Right ventricle myocardium inferior (tissue), 1 donor: ENCODE results near the gene CYBC1. TPM values are rescaled to one million over a fixed set of nuclear protein-coding genes. Genes with fewer than 3 reads are reported as not detected.
"Not testable (repeated sequence)": the region's sequence is repeated elsewhere in the genome, so short reads cannot be mapped to it uniquely, and the experiment has no call there.

Source experiments
- ATAC-seq: fragments of 200-7000 bp; cut with Tn5 transposase; one replicate; pipeline ENCODE4 v1.9.1; 2020; ENCODE audit warnings: mild to moderate bottlenecking, moderate library complexity
- DNase-seq: peaks from one replicate; pipeline ENCODE4 v3.0.0; 2021; ENCODE audit errors: missing footprints
- intact Hi-C: fragments of 100-400 bp; cut with DNase I; formaldehyde crosslinking; loops from one replicate; pipeline ENCODE4 v1.11.0; 2022
- total RNA-seq: library from RNA; stranded (reverse); fragmentation: NEBNext Ultra II Directional; extraction: Animal tissue kit (Norgen Biotek cat#: 25700); gene quantifications from one replicate; pipeline ENCODE4 v1.2.1, GENCODE V29; 2021
- donor health status: DM: no; HTN: yes; CAD: no; lungs with severe emphysema.

The CYBC1 gene
- total RNA-seq, 1 donor from 2014 or later, result 29.4 TPM

DNA sequence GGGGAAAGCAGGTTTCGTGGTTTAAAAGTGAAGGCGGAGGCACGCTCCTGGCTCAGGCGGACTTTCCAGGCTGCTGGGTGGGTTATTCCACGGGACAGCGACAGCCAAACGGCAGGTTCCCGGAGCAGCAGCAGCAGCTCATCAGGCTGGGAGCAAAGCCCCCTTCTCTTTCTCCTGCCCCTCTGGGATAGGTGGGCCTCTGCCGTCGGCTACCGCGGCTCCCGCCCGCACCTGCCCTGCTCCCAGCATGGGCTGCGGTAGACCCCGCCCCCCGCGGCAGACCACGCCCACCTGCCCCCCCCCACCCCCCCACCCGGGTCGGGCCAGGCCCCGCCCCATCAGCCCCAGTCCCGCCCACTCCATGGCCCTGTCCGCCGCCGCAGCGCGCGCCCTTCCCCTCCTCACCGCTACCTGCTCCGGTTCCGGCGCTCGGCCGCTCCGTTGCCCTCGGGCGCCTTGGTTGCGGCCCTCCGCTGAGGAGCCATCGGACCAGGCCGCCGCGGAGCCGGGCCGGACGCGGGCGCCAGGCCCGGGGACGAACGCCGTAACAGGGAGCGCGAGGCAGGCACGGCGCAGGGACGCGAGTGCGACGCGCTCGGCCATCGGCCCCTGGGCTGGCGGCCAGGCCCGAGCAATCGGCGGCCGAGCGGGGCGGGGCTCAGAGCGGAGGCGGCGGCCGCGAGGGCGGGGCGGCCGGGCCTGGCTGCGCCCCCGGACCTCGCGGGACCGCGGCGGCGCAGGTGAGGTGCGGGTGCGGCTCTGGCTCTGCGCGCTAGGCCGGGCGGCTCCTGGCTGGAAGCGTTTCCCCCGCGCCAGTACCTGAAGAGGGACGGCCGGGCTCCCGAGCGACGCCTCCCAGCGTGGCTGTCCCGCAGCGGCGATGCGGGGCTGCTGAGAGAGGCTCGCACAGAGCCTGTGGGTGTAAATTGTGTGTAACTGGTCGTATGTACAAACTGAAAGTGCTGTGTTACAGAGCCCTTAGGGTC is 32.3 kb downstream of the CYBC1 start, which contains the start of the genes HEXD and OGFOD3:
TSS of gene HEXD (plus strand) at position 347 of the 986 bp plus-strand sequence. CDS start 1,453 bp downstream, outside the sequence.
TSS of gene OGFOD3 (minus strand) at position 586 of the 986 bp plus-strand sequence. CDS start at position 485, 101 bp downstream.
- ATAC-seq, result peak; percentile 94
- DNase-seq, result peak; percentile 92
- intact Hi-C loops, result loop anchor here (1.0 to 5.0 kb wide), 2 partner anchors 34 to 230 kb away; partner anchors contain the start of genes CYBC1 and WDR45B

- ATAC-seq (no peak), DNase-seq (no peak)
- intact Hi-C loops, result loop anchor here (5.0 kb wide), 1 partner anchor 36 kb away; the partner anchor contains the start of gene CYBC1
These were observed 33.8 kb downstream of the CYBC1 start for GRCh38 chr17:82416771-82417170.

DNA sequence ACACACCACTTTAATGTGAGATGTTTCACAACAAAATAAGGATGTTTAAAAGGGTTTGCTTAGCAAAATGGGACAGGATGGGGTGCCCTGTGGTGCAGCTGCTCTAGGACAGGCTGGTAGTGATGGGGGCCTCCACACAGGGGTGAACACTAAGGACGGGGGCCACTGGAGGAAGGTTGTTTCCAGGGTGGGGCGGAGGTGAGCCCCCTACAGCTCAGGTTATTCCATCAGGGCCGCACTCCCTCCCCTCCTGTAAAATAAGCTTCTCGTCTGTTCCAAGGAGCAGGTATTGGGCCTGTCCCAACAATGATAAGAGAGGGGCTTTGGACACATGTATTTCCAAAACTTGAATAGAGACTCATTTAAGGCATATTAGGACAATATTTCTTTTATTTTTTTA is 34.3 kb downstream of the CYBC1 start:
- intact Hi-C loops, result loop anchor here (5.0 kb wide), 1 partner anchor 36 kb away; the partner anchor contains the start of gene CYBC1

GRCh38 chr17:82415786-82416185 is 34.8 kb downstream of the CYBC1 start:
- ATAC-seq, result no peak

More for the DNA sequence above, 34.3 kb downstream of the CYBC1 start:
- ATAC-seq (no peak), DNase-seq (no peak)

GRCh38 chr17:82415336-82415735 is 35.2 kb downstream of the CYBC1 start:
- ATAC-seq (no peak), DNase-seq (no peak)
- intact Hi-C loops, result loop anchor here (5.0 kb wide), 1 partner anchor 37 kb away; the partner anchor contains the start of gene CYBC1

More at GRCh38 chr17:82415786-82416185, 34.8 kb downstream of the CYBC1 start:
- intact Hi-C loops, result loop anchor here (5.0 kb wide), 1 partner anchor 37 kb away; the partner anchor contains the start of gene CYBC1
- no peak for DNase-seq

- ATAC-seq (peak; percentile 72), DNase-seq (peak; percentile 87)
- intact Hi-C loops, result loop anchor here (1.0 to 5.0 kb wide), 2 partner anchors 38 to 62 kb away; partner anchors contain the start of gene CYBC1
These were observed 35.8 kb downstream of the CYBC1 start for GRCh38 chr17:82414548-82415281.

GRCh38 chr17:82412535-82413520 is 37.7 kb downstream of the CYBC1 start:
- ATAC-seq (no peak), DNase-seq (no peak)
- intact Hi-C loops, result no loop called here

GRCh38 chr17:82412081-82412480 is 38.5 kb downstream of the CYBC1 start:
- ATAC-seq, DNase-seq, intact Hi-C loops: not testable (repeated sequence)

GRCh38 chr17:82411396-82412053 is 39.0 kb downstream of the CYBC1 start:
- intact Hi-C loops, result no loop called here
- DNase-seq (no peak), ATAC-seq (no peak)

- ATAC-seq, result no peak
- intact Hi-C loops, result no loop called here
- DNase-seq, result no peak
These were observed 40.4 kb downstream of the CYBC1 start for GRCh38 chr17:82410014-82410716.

DNA sequence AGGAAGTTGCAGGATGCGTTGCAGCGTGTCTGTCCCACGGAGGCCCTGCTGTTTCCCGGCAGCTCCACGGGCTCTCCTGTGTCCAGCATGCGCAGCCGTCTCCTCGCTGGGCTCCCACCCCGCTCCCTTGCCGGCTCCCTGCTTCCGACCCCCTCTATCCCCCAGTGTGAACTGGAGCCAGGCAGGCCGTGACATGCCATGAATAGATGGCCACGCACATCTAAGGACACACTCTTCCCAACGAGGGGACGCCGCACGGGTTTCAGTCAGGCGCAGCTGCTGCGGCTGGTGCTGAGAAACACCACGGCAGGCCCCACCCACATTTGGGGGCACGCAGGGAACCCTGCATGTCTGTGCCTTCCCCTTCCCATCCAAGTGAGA is 41.6 kb downstream of the CYBC1 start:
- DNase-seq (no peak), ATAC-seq (no peak)
- intact Hi-C loops, result no loop called here

GRCh38 chr17:82408288-82408937 is 42.1 kb downstream of the CYBC1 start:
- intact Hi-C loops, result no loop called here
- ATAC-seq (no peak), DNase-seq (no peak)

GRCh38 chr17:82407255-82407654 is 43.3 kb downstream of the CYBC1 start:
- ATAC-seq (peak; percentile 84), DNase-seq (no peak)
- intact Hi-C loops, result no loop called here

DNA sequence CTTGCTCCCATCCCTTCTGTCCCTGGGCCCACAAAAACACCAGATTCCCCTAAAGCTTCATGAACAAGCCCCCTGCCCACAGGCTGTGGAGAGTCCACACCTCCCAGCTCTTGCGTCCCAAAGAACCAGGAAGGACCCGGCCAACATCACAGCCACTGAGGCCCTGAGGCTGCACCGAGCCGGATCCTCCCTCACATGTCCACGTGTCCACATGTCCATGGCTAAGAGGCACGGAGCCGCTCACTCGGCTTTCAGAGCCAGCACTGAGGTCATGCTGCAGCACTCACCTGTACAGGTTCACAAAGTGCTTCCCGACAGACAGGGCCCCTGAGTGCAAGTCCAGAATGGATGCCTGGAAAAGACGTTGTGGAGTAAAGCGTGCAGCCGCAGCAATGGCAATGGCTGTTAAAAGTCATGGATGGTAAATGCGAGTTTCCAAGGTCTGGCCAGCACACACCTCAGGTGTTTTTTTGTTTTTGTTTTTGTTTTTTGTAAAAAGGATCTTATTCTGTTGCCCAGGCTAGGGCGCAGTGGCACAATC is 44.4 kb downstream of the CYBC1 start:
- intact Hi-C loops, result no loop called here
- ATAC-seq, result no peak
- no peak for DNase-seq

DNA sequence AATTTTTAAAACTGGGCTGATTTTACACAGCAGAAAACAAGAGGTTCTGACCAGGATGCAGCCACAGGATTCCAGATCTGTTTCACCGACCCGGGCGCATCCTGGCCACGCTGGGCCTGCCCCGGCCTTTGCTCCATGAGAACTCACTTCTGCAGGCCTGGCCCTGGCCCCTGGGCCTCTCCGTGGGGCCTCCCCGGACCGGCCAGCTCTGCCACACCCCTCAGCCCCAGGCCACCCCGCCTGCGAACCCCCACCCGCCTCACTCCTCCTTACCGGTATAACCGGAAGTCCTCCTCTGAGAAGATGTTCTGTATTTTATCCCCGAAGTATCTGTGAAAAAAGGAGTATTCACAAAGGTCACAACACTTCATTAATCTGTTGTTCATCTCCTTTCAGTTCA is 45.5 kb downstream of the CYBC1 start:
- DNase-seq (no peak), ATAC-seq (no peak)
- intact Hi-C loops, result no loop called here
